Adrenal gland (tissue), 12 donors: Measurements from ENCODE around the gene CTDSP2. TPM values are rescaled to one million over a fixed set of nuclear protein-coding genes. Genes with fewer than 3 reads are reported as not detected.

ENCODE experiments used
- DNase-seq, 7 donors: peaks; one replicate each; pipeline ENCODE4 v3.0.0-alpha.2; 2019 to 2020
- H3K27ac ChIP-seq, 5 donors: fragments of 200-600 bp; sonication (generic) in 4 of 5; 1 replicate in 3 of 5; 2 replicates in 2 of 5; pipeline versions ENCODE4 v1.5.1 to v1.8.0; 2016 to 2020; ENCODE audit warnings: mild to moderate bottlenecking in 1 of 5
- H3K27me3 ChIP-seq: fragments of 200-600 bp; 2 replicates; pipeline ENCODE4 v1.8.0; 2021
- H3K36me3 ChIP-seq, 2 donors: fragments of 200-600 bp; replicated peaks in 1 of 2; 1 replicate in 1 of 2; 2 replicates in 1 of 2; pipeline versions ENCODE4 v1.5.1 to v1.8.0; 2018 to 2022
- H3K4me1 ChIP-seq, 2 donors: fragments of 200-600 bp; replicated peaks in 1 of 2; 1 replicate in 1 of 2; 2 replicates in 1 of 2; pipeline versions ENCODE4 v1.5.1 to v1.8.0; 2018 to 2021
- H3K4me3 ChIP-seq, 4 donors: fragments of 200-600 bp; sonication (generic) in 3 of 4; one replicate each; pipeline ENCODE4 v1.5.1; 2016 to 2018
- H3K9me3 ChIP-seq, 3 donors: fragments of 200-600 bp; sonication (generic) in 1 of 3; replicated peaks in 1 of 3; 1 replicate in 2 of 3; 2 replicates in 1 of 3; pipeline versions ENCODE4 v1.5.1 to v1.8.0; 2016 to 2021
- CTCF ChIP-seq, 6 experiments: fragments of 450-650 bp in 4 of 6; fragments of 200-600 bp in 2 of 6; sonication (generic) in 1 of 6; IDR thresholded peaks; 1 replicate in 5 of 6; 2 replicates in 1 of 6; pipeline versions ENCODE4 v1.5.1 to v1.8.0; 2016 to 2021; ENCODE audit warnings: antibody characterized with exemption in 6 of 6, mild to moderate bottlenecking in 2 of 6, moderate library complexity in 1 of 6
- POLR2A ChIP-seq, 2 donors: fragments of 450-650 bp; IDR thresholded peaks; one replicate each; pipeline ENCODE4 v1.6.1; 2017; ENCODE audit warnings: antibody characterized with exemption in 2 of 2, mild to moderate bottlenecking in 2 of 2, moderate library complexity in 1 of 2
- WGBS, 4 donors: extraction: QIAGEN DNeasy Blood & Tissue Kit in 2 of 4; methylation state at CpG; one replicate each; pipeline versions ENCODE4 v1.1.5 to v1.1.7; 2013 to 2017; 5-methylcytosine and 5-hydroxymethylcytosine counted together
- intact Hi-C, 2 donors: fragments of 100-400 bp; cut with DNase I; formaldehyde crosslinking; loops; one replicate each; pipeline versions ENCODE4 v1.14.1 to v1.15.0; 2022 to 2023
- polyA plus RNA-seq, 3 donors: library from polyadenylated mRNA; stranded (reverse); fragments of 200-250 nt in 2 of 3; fragments of 350-450 nt in 1 of 3; fragmentation: Illumina TruSeq in 1 of 3; extraction: RNeasy Lipid Tissue Mini Kit (QIAGEN cat#74804) in 1 of 3; gene quantifications; one replicate each; pipeline ENCODE4 v1.2.3, GENCODE V29; 2013 to 2014
- total RNA-seq, 9 donors: library from RNA; depleted of rRNA in 4 of 9; stranded (reverse); fragments of >200 nt in 4 of 9; fragments of 120-200 nt in 1 of 9; fragmentation: NEBNext Ultra II Directional in 1 of 9; extraction: Animal tissue kit (Norgen Biotek cat#: 25700) in 1 of 9; gene quantifications; one replicate each; pipeline versions ENCODE4 v1.1.0 to v1.2.4, GENCODE V29; 2013 to 2023
- donor health status: healthy with polysubstance abuse.
- donor health status: Bipolar disorder and iron deficiency.
- donor health status: DM: yes; HTN: yes; CAD: no.
- donor health status: DM: no; HTN: no; CAD: no.
- donor health status: DM: no; HTN: no; CAD: no.
- donor health status: DM: yes; HTN: yes; CAD: no.

Gene CTDSP2
- total and polyA plus RNA-seq, 12 donors = 42.9 to 275 (median 192) TPM

GRCh38 chr12:57777911-57778310, 68.6 kb downstream of the CTDSP2 start:
- no peak for TF ChIP-seq CTCF (IDR thresholded peaks at IDR 0.05)
- TF ChIP-seq POLR2A (IDR thresholded peaks at IDR 0.05) = no peak
- 89 to 93% (median 92%) methylated on average over 7 of the region's 7 CpGs for WGBS, 4 donors
- peaks cover 6 to 8% of the 10 kb centered on the region in 2 donors for H3K4me1 ChIP-seq
- no peaks in the 10 kb centered on the region for H3K9me3 ChIP-seq
- no peaks in the 10 kb centered on the region for H3K27me3 ChIP-seq
- H3K36me3 ChIP-seq = peaks cover 0 to 5% of the 10 kb centered on the region in 2 donors
- no peak overlapping the region for H3K4me3 ChIP-seq
- DNase-seq = no peak
- no peak overlapping the region for H3K27ac ChIP-seq
- intact Hi-C loops = no loop called here

DNA sequence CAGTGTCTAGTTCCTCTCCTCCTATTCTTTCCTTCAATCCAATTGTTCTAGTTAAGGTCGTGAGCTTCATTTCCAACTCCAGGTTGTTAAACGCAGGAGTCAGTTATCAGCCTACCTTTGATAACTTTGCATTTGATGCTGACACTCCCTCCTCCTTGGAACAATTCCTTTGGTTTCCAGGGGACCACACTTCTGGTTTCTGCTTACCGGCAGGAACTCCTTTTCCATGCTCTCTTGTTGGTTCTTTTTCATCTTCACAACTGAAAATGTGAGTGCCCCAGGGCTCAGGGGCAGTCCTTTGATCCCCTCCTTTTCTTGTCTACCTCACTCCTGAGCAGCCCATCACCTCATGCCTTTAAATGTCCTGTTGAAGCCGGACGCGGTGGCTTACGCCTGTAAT, 69.2 kb downstream of the CTDSP2 start:
- TF ChIP-seq CTCF (IDR thresholded peaks at IDR 0.05) (no peak), POLR2A (IDR thresholded peaks at IDR 0.05) (no peak)
- 91 to 97% (median 92%) methylated on average over 7 of the region's 7 CpGs for WGBS, 4 donors
- H3K4me1 ChIP-seq = peaks cover 7 to 8% of the 10 kb centered on the region in 2 donors
- no peaks in the 10 kb centered on the region for H3K27me3 ChIP-seq
- intact Hi-C loops = no loop called here
- DNase-seq = no peak
- peaks cover 0 to 5% of the 10 kb centered on the region in 2 donors for H3K36me3 ChIP-seq
- H3K27ac ChIP-seq = no peak overlapping the region
- H3K4me3 ChIP-seq = no peak overlapping the region
- no peaks in the 10 kb centered on the region for H3K9me3 ChIP-seq

DNA sequence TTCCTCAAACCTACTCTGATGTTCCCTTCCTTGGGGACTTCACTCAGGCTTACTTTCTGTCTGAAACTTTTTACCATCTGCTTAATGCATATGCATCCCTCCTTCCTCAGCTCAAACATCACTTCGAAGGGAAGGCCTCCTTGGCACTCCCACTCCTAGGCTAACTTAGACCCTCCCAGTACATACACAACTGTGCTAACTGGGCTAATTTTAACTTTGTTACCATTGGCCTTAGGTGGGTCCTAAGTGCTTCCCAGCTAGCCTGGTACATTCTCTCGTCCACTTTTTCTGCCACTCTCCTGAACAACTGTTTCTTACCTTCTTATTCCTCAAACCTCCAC, 70.3 kb downstream of the CTDSP2 start:
- TF ChIP-seq CTCF (IDR thresholded peaks at IDR 0.05) (no peak), POLR2A (IDR thresholded peaks at IDR 0.05) (no peak)
- intact Hi-C loops = no loop called here
- Histone ChIP-seq H3K27ac (no peak overlapping the region), H3K9me3 (no peaks in the 10 kb centered on the region), H3K27me3 (no peaks in the 10 kb centered on the region), H3K4me3 (no peak overlapping the region), H3K36me3 (peaks cover 0 to 5% of the 10 kb centered on the region in 2 donors), H3K4me1 (peaks cover 12 to 13% of the 10 kb centered on the region in 2 donors)
- DNase-seq = no peak
- 85 to 93% (median 89%) methylated on average over 2 of the region's 2 CpGs for whole genome bisulfite sequencing, 4 donors

GRCh38 chr12:57775563-57776246, 70.8 kb downstream of the CTDSP2 start:
- no peak overlapping the region for H3K4me3 ChIP-seq
- no peak overlapping the region for H3K27ac ChIP-seq
- H3K9me3 ChIP-seq = no peaks in the 10 kb centered on the region
- no peak for DNase-seq
- no peak for TF ChIP-seq POLR2A (IDR thresholded peaks at IDR 0.05)
- TF ChIP-seq CTCF (IDR thresholded peaks at IDR 0.05) = no peak
- intact Hi-C loops = no loop called here
- peaks cover 12 to 18% of the 10 kb centered on the region in 2 donors for H3K4me1 ChIP-seq
- 78 to 85% (median 79%) methylated on average over 4 of the region's 4 CpGs for WGBS, 4 donors
- H3K36me3 ChIP-seq = peaks cover 0 to 5% of the 10 kb centered on the region in 2 donors
- no peaks in the 10 kb centered on the region for H3K27me3 ChIP-seq
